Panc1 (cell line): ENCODE results near the gene SNHG17. TPM values are rescaled to one million over a fixed set of nuclear protein-coding genes. Genes with fewer than 3 reads are reported as not detected.

Experiments
- ATAC-seq: fragments of 200-7000 bp; cut with Tn5 transposase; 2 replicates; pipeline ENCODE4 v1.9.1; 2020; ENCODE audit warnings: mild to moderate bottlenecking, moderate library complexity
- BruUV-seq: library from RNA; stranded (reverse); fragments of 400-500 nt; replicated peaks from 2 replicates; lab custom pipeline; 2021; lab: Mats Ljungman, UMichigan
- CTCF ChIA-PET: fragments of 300-600 bp; sonication (Branson Sonifier 250); formaldehyde crosslinking; loops from one replicate; lab custom pipeline; 2022; ENCODE audit warnings: antibody characterized with exemption; lab: Charles Lee
- POLR2A ChIA-PET: fragments of 300-600 bp; sonication (Branson Sonifier 250); formaldehyde crosslinking; loops from one replicate; lab custom pipeline; 2022; ENCODE audit warnings: antibody characterized with exemption; lab: Charles Lee
- DNase-seq: peaks from one replicate; pipeline ENCODE4 v3.0.0-alpha.2; 2010; ENCODE audit warnings: low read depth, low spot score
- H3K27ac ChIP-seq: 2 replicates; pipeline ENCODE4 v1.5.1; 2011; ENCODE audit warnings: mild to moderate bottlenecking, low read length, inconsistent platforms
- H3K27me3 ChIP-seq: fragments of 200-500 bp; sonication (Bioruptor generic); 2 replicates; pipeline ENCODE4 v1.6.0; 2014; ENCODE audit warnings: low read length, inconsistent platforms; ENCODE audit not compliant: control insufficient read depth, insufficient read depth
- H3K36me3 ChIP-seq: fragments of 200-500 bp; sonication (Bioruptor generic); 2 replicates; pipeline ENCODE4 v1.5.1; 2014; ENCODE audit warnings: inconsistent platforms, mild to moderate bottlenecking, low read length, moderate library complexity; ENCODE audit not compliant: control insufficient read depth, insufficient read depth
- H3K4me1 ChIP-seq: 2 replicates; pipeline ENCODE4 v1.5.1; 2011; ENCODE audit warnings: inconsistent platforms, mild to moderate bottlenecking, low read length, moderate library complexity; ENCODE audit not compliant: control insufficient read depth, insufficient read depth
- H3K4me3 ChIP-seq, 2 experiments: 2 replicates each; pipeline ENCODE4 v1.5.1; 2011 to 2012; ENCODE audit warnings: low read depth in 2 of 2, low read length in 2 of 2, mild to moderate bottlenecking in 2 of 2, inconsistent platforms in 1 of 2, moderate library complexity in 1 of 2
- H3K9me3 ChIP-seq: fragments of 200-500 bp; sonication (Bioruptor generic); 2 replicates; pipeline ENCODE4 v1.5.1; 2014; ENCODE audit warnings: low read depth, mild to moderate bottlenecking, inconsistent platforms, low read length, moderate library complexity; ENCODE audit not compliant: control insufficient read depth, insufficient read depth
- CTCF ChIP-seq: fragments of 450-650 bp; IDR thresholded peaks from 2 replicates; pipeline ENCODE4 v1.5.1; 2017; ENCODE audit warnings: mild to moderate bottlenecking
- POLR2AphosphoS5 ChIP-seq: IDR thresholded peaks from 2 replicates; pipeline ENCODE4 v1.6.1; 2012; ENCODE audit warnings: mild to moderate bottlenecking, low read depth, low read length, moderate library complexity
- REST ChIP-seq, 2 experiments: IDR thresholded peaks; 2 replicates each; pipeline ENCODE4 v1.6.1; 2011 to 2012; ENCODE audit warnings: low read depth in 2 of 2, control low read depth in 1 of 2, low read length in 1 of 2, mild to moderate bottlenecking in 1 of 2, moderate library complexity in 1 of 2; ENCODE audit not compliant: insufficient read depth in 1 of 2
- SIN3A ChIP-seq: IDR thresholded peaks from 2 replicates; pipeline ENCODE4 v1.6.1; 2012; ENCODE audit warnings: low read depth, mild to moderate bottlenecking, low read length, moderate library complexity, borderline replicate concordance; ENCODE audit not compliant: insufficient read depth
- TCF7L2 ChIP-seq: IDR thresholded peaks from 2 replicates; pipeline ENCODE4 v1.6.1; 2011; ENCODE audit warnings: mild to moderate bottlenecking, low read depth, low read length, inconsistent platforms
- in situ Hi-C: cut with HindIII; loops from 2 replicates; pipeline ENCODE4 v1.10.0; 2016; ENCODE audit warnings: low sequenced_read_pairs, low pct_unique_long_range_greater_than_20kb
- intact Hi-C: fragments of 100-400 bp; cut with micrococcal nuclease; formaldehyde crosslinking; loops from one replicate; pipeline ENCODE4 v1.10.0; 2022; ENCODE audit not compliant: unreplicated experiment
- total RNA-seq: library from RNA; stranded (reverse); gene quantifications from one replicate; pipeline ENCODE4 v1.2.1, GENCODE V29; 2021; ENCODE audit not compliant: unreplicated experiment

The SNHG17 gene
- total RNA-seq, 1 experiment from 2014 or later: 60.1 TPM

GRCh38 chr20:38377039-38377685, 58.0 kb downstream of the SNHG17 start:
- TF ChIP-seq REST (IDR thresholded peaks at IDR 0.05; ENCODE audit: insufficient read depth in 1 of 2, low read depth in 2 of 2, low read length in 1 of 2) (no peak), TCF7L2 (no peak), SIN3A (no peak), POLR2AphosphoS5 (no peak), CTCF (no peak)
- ChIA-PET POLR2A (no interaction called here), CTCF (no interaction called here)
- in situ Hi-C loops (no loop called here), intact Hi-C loops (no loop called here)
- ATAC-seq (no peak), DNase-seq (no peak)
- Histone ChIP-seq H3K4me3 (no peak overlapping the region), H3K36me3 (no peaks in the 10 kb centered on the region), H3K27me3 (peaks cover 6% of the 10 kb centered on the region), H3K9me3 (no peaks in the 10 kb centered on the region), H3K27ac (no peak overlapping the region), H3K4me1 (no peaks in the 10 kb centered on the region)
- BruUV-seq: no TSS peak

- H3K27ac ChIP-seq: no peak overlapping the region
- no peaks in the 10 kb centered on the region for H3K9me3 ChIP-seq
- TF ChIP-seq POLR2AphosphoS5 (no peak), REST (IDR thresholded peaks at IDR 0.05; ENCODE audit: insufficient read depth in 1 of 2, low read depth in 2 of 2, low read length in 1 of 2) (no peak), TCF7L2 (no peak), CTCF (no peak), SIN3A (no peak)
- H3K36me3 ChIP-seq: no peaks in the 10 kb centered on the region
- no peak for DNase-seq
- no peak for ATAC-seq
- ChIA-PET CTCF (interaction anchor here (0.6 kb wide), 2 partner anchors 17 to 45 kb away, joined by 4 read pairs; no protein-coding TSS in a partner anchor), POLR2A (interaction anchor here (0.6 to 0.7 kb wide), 2 partner anchors 12 to 136 kb away, joined by 5 to 14 read pairs; no protein-coding TSS in a partner anchor)
- no TSS peak for BruUV-seq
- H3K4me3 ChIP-seq: no peak overlapping the region
- intact Hi-C loops: no loop called here
- no peaks in the 10 kb centered on the region for H3K4me1 ChIP-seq
- H3K27me3 ChIP-seq: peaks cover 6% of the 10 kb centered on the region; the same call in 1 of the 2 replicates
- in situ Hi-C loops: no loop called here
Observed at GRCh38 chr20:38373898-38374297, 61.2 kb downstream of the SNHG17 start.
